ENCODE results near the gene SLC16A4. TPM values are rescaled to one million over a fixed set of nuclear protein-coding genes. Genes with fewer than 3 reads are reported as not detected.

The SLC16A4 gene
- total RNA-seq, 1 experiment from 2014 or later: 0.46 TPM

DNA sequence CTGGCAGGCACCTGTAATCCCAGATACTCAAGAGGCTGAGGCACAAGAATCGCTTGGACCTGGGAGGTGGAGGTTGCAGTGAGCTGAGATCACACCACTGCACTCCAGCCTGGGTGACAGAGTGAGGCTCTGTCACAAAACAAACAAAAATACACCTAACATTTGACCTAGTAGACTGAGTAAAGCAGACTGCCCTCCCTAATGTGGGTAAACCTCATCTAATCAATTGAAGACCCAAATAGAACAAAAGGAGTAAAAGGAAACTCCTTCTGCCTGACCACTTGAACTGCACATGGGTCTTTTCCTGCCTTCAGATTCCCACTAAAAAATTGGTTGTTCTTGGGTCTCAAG lies 70.7 kb downstream of the SLC16A4 start:
- DNase-seq (ENCODE audit: low read depth, low spot score) (no peak), ATAC-seq (no peak)
- no peaks in the 10 kb centered on the region for H3K27me3 ChIP-seq (ENCODE audit: control insufficient read depth, insufficient read depth, low read length)
- no peaks in the 10 kb centered on the region for H3K4me1 ChIP-seq (ENCODE audit: control insufficient read depth, insufficient read depth, low read length)
- ChIA-PET CTCF (no interaction called here), POLR2A (no interaction called here)
- BruUV-seq (replicated peaks): no TSS peak
- in situ Hi-C loops (cut with HindIII; ENCODE audit: low pct_unique_long_range_greater_than_20kb, low sequenced_read_pairs) (no loop called here), intact Hi-C loops (cut with micrococcal nuclease; ENCODE audit: unreplicated experiment) (no loop called here)
- H3K27ac ChIP-seq (ENCODE audit: low read length): no peak overlapping the region
- TF ChIP-seq SIN3A (IDR thresholded peaks at IDR 0.05; ENCODE audit: borderline replicate concordance, insufficient read depth, low read depth, low read length) (no peak), POLR2AphosphoS5 (IDR thresholded peaks at IDR 0.05; ENCODE audit: low read depth, low read length) (no peak)
- TF ChIP-seq, protein P1, sequence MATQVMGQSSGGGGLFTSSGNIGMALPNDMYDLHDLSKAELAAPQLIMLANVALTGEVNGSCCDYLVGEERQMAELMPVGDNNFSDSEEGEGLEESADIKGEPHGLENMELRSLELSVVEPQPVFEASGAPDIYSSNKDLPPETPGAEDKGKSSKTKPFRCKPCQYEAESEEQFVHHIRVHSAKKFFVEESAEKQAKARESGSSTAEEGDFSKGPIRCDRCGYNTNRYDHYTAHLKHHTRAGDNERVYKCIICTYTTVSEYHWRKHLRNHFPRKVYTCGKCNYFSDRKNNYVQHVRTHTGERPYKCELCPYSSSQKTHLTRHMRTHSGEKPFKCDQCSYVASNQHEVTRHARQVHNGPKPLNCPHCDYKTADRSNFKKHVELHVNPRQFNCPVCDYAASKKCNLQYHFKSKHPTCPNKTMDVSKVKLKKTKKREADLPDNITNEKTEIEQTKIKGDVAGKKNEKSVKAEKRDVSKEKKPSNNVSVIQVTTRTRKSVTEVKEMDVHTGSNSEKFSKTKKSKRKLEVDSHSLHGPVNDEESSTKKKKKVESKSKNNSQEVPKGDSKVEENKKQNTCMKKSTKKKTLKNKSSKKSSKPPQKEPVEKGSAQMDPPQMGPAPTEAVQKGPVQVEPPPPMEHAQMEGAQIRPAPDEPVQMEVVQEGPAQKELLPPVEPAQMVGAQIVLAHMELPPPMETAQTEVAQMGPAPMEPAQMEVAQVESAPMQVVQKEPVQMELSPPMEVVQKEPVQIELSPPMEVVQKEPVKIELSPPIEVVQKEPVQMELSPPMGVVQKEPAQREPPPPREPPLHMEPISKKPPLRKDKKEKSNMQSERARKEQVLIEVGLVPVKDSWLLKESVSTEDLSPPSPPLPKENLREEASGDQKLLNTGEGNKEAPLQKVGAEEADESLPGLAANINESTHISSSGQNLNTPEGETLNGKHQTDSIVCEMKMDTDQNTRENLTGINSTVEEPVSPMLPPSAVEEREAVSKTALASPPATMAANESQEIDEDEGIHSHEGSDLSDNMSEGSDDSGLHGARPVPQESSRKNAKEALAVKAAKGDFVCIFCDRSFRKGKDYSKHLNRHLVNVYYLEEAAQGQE (IDR thresholded peaks at IDR 0.05; ENCODE audit: insufficient read depth in 1 of 2, low read depth in 2 of 2, low read length in 1 of 2): no peak
- no peaks in the 10 kb centered on the region for H3K36me3 ChIP-seq (ENCODE audit: control insufficient read depth, insufficient read depth, low read length)
- H3K9me3 ChIP-seq (ENCODE audit: control insufficient read depth, insufficient read depth, low read depth, low read length): no peaks in the 10 kb centered on the region; the same call in 1 of the 2 replicates
- H3K4me3 ChIP-seq (ENCODE audit: low read depth in 2 of 2, low read length in 2 of 2): no peak overlapping the region

DNA sequence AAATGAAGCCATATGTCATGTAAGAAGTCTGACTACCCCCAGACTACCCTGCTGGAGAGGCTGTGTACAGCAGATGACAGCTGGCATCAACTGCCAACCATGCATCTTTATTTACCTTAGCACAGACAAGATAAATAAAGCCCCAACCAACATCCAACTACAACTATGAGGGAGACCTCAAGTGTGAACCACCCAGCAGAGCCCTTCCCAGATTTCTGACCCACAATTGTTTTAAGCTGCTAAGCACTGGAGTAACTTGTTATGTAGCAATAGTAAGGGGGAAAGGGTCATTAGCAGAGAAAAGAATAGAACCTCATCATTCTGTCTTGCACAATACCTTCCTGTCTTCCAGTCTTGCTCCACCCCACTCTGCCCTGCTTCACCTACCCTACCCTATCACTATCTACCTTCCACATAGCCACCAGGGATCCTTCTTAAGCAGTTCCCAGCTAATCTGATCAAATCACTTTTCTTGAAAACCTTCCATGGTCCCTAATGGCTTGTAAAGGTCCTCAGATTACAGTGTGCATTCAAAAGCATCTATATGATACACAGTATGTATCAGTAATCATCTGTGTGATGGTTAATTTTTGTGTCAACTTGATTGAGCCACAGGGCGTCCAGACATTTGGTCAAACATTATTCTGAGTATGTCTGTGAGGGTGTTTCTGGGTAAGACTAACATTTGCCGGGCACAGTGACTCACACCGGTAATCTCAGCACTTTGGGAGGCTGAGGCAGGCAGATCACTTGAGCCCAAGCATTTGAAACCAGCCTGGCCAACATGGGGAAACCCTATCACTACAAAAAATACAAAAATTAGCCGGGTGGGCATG lies 71.3 kb downstream of the SLC16A4 start:
- no peak for DNase-seq (ENCODE audit: low read depth, low spot score)
- TF ChIP-seq SIN3A (IDR thresholded peaks at IDR 0.05; ENCODE audit: borderline replicate concordance, insufficient read depth, low read depth, low read length) (no peak), POLR2AphosphoS5 (IDR thresholded peaks at IDR 0.05; ENCODE audit: low read depth, low read length) (no peak), TCF7L2 (IDR thresholded peaks at IDR 0.05; ENCODE audit: low read depth, low read length) (no peak)
- TF ChIP-seq, protein P2, sequence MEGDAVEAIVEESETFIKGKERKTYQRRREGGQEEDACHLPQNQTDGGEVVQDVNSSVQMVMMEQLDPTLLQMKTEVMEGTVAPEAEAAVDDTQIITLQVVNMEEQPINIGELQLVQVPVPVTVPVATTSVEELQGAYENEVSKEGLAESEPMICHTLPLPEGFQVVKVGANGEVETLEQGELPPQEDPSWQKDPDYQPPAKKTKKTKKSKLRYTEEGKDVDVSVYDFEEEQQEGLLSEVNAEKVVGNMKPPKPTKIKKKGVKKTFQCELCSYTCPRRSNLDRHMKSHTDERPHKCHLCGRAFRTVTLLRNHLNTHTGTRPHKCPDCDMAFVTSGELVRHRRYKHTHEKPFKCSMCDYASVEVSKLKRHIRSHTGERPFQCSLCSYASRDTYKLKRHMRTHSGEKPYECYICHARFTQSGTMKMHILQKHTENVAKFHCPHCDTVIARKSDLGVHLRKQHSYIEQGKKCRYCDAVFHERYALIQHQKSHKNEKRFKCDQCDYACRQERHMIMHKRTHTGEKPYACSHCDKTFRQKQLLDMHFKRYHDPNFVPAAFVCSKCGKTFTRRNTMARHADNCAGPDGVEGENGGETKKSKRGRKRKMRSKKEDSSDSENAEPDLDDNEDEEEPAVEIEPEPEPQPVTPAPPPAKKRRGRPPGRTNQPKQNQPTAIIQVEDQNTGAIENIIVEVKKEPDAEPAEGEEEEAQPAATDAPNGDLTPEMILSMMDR (IDR thresholded peaks at IDR 0.05): no peak
- TF ChIP-seq, protein P1 (IDR thresholded peaks at IDR 0.05; ENCODE audit: insufficient read depth in 1 of 2, low read depth in 2 of 2, low read length in 1 of 2): no peak
- Histone ChIP-seq H3K9me3 (ENCODE audit: control insufficient read depth, insufficient read depth, low read depth, low read length) (no peaks in the 10 kb centered on the region; the same call in 1 of the 2 replicates), H3K4me1 (ENCODE audit: control insufficient read depth, insufficient read depth, low read length) (no peaks in the 10 kb centered on the region), H3K36me3 (ENCODE audit: control insufficient read depth, insufficient read depth, low read length) (no peaks in the 10 kb centered on the region), H3K27ac (ENCODE audit: low read length) (no peak overlapping the region), H3K27me3 (ENCODE audit: control insufficient read depth, insufficient read depth, low read length) (no peaks in the 10 kb centered on the region), H3K4me3 (ENCODE audit: low read depth in 2 of 2, low read length in 2 of 2) (no peak overlapping the region)
- ChIA-PET POLR2A (no interaction called here), CTCF (no interaction called here)
- BruUV-seq (replicated peaks): no TSS peak
- intact Hi-C loops (cut with micrococcal nuclease; ENCODE audit: unreplicated experiment) (loop anchor here (10.0 kb wide), 1 partner anchor 145 kb away; no protein-coding TSS in a partner anchor), in situ Hi-C loops (cut with HindIII; ENCODE audit: low pct_unique_long_range_greater_than_20kb, low sequenced_read_pairs) (no loop called here)
- no peak for ATAC-seq
